ENCODE measurements around the gene TCTN1. TPM values are rescaled to one million over a fixed set of nuclear protein-coding genes. Genes with fewer than 3 reads are reported as not detected.
"Not testable (repeated sequence)": the region's sequence is repeated elsewhere in the genome, so short reads cannot be mapped to it uniquely, and the experiment has no call there.

TCTN1 gene
- total and polyA plus RNA-seq, 3 donors from 2014 or later, result 75.3 to 109 (median 106) TPM

DNA sequence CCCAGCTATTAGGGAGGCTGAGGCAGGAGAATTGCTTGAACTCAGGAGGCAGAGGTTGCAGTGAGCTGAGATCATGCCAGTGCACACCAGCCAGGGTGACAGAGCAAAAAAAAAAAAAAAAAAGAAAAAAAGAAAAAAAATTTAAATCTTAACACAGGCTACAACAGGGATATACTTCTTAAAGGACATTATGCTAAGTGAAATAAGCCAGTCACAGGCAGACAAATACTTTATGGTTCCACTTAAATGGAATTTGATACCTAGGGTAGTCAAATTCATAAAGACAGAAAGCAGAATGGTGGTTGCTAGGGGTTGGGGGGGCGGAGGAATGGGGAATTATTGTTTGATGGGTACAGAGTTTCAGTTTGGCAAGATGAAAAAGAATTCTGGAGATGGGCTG, 16.0 kb upstream of the TCTN1 start:
- intact Hi-C loops (cut with DNase I; ENCODE audit: low total_unique reads), result loop anchor here (10.0 kb wide), 1 partner anchor 133 kb away; the partner anchor contains the start of genes FAM216A and GPN3
- no peaks in the 10 kb centered on the region for H3K36me3 ChIP-seq (ENCODE audit: low read depth, missing control alignments)
- WGBS, 2 donors, result 83 to 96% methylated on average over 1 of the region's 1 CpG
- no peak overlapping the region for H3K4me3 ChIP-seq
- H3K9me3 ChIP-seq, result no peaks in the 10 kb centered on the region
- TF ChIP-seq POLR2A (IDR thresholded peaks at IDR 0.05), result no peak
- TF ChIP-seq, protein P1, sequence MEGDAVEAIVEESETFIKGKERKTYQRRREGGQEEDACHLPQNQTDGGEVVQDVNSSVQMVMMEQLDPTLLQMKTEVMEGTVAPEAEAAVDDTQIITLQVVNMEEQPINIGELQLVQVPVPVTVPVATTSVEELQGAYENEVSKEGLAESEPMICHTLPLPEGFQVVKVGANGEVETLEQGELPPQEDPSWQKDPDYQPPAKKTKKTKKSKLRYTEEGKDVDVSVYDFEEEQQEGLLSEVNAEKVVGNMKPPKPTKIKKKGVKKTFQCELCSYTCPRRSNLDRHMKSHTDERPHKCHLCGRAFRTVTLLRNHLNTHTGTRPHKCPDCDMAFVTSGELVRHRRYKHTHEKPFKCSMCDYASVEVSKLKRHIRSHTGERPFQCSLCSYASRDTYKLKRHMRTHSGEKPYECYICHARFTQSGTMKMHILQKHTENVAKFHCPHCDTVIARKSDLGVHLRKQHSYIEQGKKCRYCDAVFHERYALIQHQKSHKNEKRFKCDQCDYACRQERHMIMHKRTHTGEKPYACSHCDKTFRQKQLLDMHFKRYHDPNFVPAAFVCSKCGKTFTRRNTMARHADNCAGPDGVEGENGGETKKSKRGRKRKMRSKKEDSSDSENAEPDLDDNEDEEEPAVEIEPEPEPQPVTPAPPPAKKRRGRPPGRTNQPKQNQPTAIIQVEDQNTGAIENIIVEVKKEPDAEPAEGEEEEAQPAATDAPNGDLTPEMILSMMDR (IDR thresholded peaks at IDR 0.05), result no peak
- DNase-seq, result no peak
- no peaks in the 10 kb centered on the region for H3K27me3 ChIP-seq
- no peak overlapping the region for H3K27ac ChIP-seq
- no peaks in the 10 kb centered on the region for H3K4me1 ChIP-seq

DNA sequence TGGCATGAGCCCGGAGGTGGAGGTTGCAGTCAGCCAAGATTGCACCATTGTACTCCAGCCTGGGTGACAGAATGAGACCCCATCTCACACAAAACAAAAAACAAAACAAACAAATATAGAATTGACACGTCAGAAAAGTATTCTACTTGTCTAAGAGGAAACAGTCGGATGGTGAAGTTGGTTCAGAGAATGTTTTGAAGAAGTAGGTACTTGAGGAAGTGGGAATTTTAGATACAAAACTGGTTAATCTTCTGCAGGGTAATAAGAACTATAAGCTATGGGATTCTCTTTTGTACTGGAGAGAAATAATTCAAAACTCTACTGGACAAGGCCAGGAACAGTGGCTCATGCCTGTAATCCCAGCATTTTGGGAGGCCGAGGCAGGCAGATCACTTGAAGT, 14.6 kb upstream of the TCTN1 start:
- intact Hi-C loops (cut with DNase I; ENCODE audit: low total_unique reads), result loop anchor here (10.0 kb wide), 1 partner anchor 135 kb away; the partner anchor contains the start of genes FAM216A and GPN3
- H3K27me3 ChIP-seq, result no peaks in the 10 kb centered on the region
- no peak for DNase-seq
- H3K4me3 ChIP-seq, result no peak overlapping the region
- no peak overlapping the region for H3K27ac ChIP-seq
- H3K4me1 ChIP-seq, result no peaks in the 10 kb centered on the region
- no peaks in the 10 kb centered on the region for H3K36me3 ChIP-seq (ENCODE audit: low read depth, missing control alignments)
- H3K9me3 ChIP-seq, result no peaks in the 10 kb centered on the region
- 84 to 89% methylated on average over 4 of the region's 4 CpGs for WGBS, 2 donors
- no peak for TF ChIP-seq POLR2A (IDR thresholded peaks at IDR 0.05)
- TF ChIP-seq, protein P1 (IDR thresholded peaks at IDR 0.05), result no peak

DNA sequence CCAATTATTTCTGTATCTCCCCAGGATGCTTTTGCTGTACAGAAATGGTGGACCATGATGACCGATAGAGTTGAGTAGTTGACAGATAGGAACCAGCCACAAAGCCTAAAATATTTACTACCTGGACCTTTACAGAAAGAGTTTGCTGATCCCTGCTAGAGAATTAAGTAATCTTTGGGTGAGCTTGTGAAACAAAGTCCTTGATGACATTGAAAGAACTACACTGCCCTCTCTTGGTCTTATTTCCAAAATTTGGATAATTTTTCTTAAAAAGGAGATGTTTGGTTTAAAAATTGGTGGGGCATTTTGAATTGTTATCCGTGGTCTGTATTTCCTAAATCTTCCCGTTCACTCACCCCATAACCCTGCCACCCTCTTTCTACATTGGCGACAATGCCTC, 13.7 kb upstream of the TCTN1 start:
- intact Hi-C loops (cut with DNase I; ENCODE audit: low total_unique reads), result loop anchor here (5.0 kb wide), 1 partner anchor 88 kb away; no protein-coding TSS in a partner anchor
- H3K9me3 ChIP-seq, result no peaks in the 10 kb centered on the region
- H3K27me3 ChIP-seq, result no peaks in the 10 kb centered on the region
- H3K4me3 ChIP-seq, result no peak overlapping the region
- no peak for DNase-seq
- no peaks in the 10 kb centered on the region for H3K36me3 ChIP-seq (ENCODE audit: low read depth, missing control alignments)
- TF ChIP-seq, protein P1 (IDR thresholded peaks at IDR 0.05), result peak; percentile 29 to 54 (median 49)
- no peak for TF ChIP-seq POLR2A (IDR thresholded peaks at IDR 0.05)
- no peak overlapping the region for H3K27ac ChIP-seq
- WGBS, 2 donors, result 28 to 45% methylated on average over 4 of the region's 4 CpGs
- no peaks in the 10 kb centered on the region for H3K4me1 ChIP-seq

DNA sequence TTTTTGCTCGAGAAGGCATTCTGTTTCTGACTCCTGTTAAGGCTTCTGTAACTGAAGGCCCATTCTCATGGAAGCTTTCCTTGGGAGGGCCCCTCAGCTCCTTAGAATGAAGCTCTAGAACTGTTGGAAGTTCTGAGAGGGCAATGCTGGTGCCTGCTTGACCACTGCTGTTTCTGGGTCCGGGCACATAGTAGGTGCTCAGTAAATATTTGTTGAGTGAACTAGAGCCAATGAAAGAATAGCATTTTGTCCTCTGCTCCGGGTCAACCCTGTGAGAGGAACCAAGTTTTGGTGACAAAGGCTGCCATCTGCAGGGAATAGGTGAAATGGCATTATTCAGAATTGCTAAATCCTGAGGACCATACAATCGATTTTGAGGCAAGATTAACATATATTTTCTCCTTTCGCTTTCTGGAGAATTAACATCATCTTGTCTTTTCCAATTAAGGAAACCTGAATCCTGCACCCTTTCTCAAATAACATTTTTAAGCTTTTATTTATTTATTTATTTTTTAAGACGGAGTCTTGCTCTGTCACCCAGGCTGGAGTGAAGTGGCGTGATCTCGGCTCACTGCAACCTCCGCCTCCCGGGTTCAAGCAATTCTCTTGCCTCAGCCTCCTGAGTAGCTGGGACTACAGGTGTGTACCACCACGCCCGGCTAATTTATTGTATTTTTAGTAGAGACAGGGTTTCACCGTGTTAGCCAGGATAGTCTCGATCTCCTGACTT, 11.7 kb upstream of the TCTN1 start:
- TF ChIP-seq, protein P1 (IDR thresholded peaks at IDR 0.05), result peak; percentile 62 to 79 (median 67)
- DNase-seq, result peak; percentile 53
- intact Hi-C loops (cut with DNase I; ENCODE audit: low total_unique reads), result loop anchor here (5.0 kb wide), 1 partner anchor 90 kb away; no protein-coding TSS in a partner anchor

DNA sequence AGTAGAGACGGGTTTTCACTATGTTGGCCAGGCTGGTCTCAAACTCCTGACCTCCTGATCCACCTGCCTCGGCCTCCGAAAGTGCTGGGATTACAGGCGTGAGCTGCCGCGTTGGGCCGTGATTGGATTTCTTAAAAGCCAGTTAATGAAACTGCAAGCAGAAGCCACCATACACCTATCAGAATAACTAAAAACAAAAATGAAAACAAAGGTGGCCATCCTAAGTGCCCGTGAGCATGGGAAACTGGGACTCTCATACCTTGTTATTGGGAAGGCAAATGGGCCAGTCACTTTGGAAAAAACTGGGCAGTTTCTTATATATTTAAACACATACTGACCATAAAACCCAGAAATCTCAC, 7.7 kb upstream of the TCTN1 start:
- TF ChIP-seq, protein P1 (IDR thresholded peaks at IDR 0.05), result no peak
- TF ChIP-seq POLR2A (IDR thresholded peaks at IDR 0.05), result no peak
- Histone ChIP-seq H3K36me3 (ENCODE audit: low read depth, missing control alignments) (no peaks in the 10 kb centered on the region), H3K4me1 (no peaks in the 10 kb centered on the region), H3K27ac (no peak overlapping the region), H3K27me3 (no peaks in the 10 kb centered on the region), H3K4me3 (no peak overlapping the region), H3K9me3 (no peaks in the 10 kb centered on the region)
- intact Hi-C loops (cut with DNase I; ENCODE audit: low total_unique reads), result no loop called here
- WGBS, 2 donors, result 92 to 94% methylated on average over 8 of the region's 8 CpGs
- no peak for DNase-seq

More for the DNA sequence above, 11.7 kb upstream of the TCTN1 start:
- not testable (repeated sequence) for H3K36me3 ChIP-seq (ENCODE audit: low read depth, missing control alignments); H3K27ac ChIP-seq; H3K4me3 ChIP-seq; H3K4me1 ChIP-seq; H3K9me3 ChIP-seq; H3K27me3 ChIP-seq
- WGBS, 2 donors, result 71 to 72% methylated on average over 14 of the region's 14 CpGs
